HEK293 (cell line): ENCODE results near the gene IL3.

Experiments
- YY1 ChIP-seq: fragments of 450-650 bp; formaldehyde crosslinking; IDR thresholded peaks from 2 replicates; pipeline ENCODE4 v1.5.1; 2018; ENCODE audit warnings: missing biosample characterization, missing genetic modification characterization
- ZBTB8A ChIP-seq: fragments of 450-650 bp; formaldehyde crosslinking; IDR thresholded peaks from 2 replicates; pipeline ENCODE4 v1.5.1; 2016; ENCODE audit warnings: missing biosample characterization, missing genetic modification characterization
- ZNF132 ChIP-seq: fragments of 450-650 bp; formaldehyde crosslinking; IDR thresholded peaks from 2 replicates; pipeline ENCODE4 v1.5.1; 2017; ENCODE audit warnings: missing biosample characterization, missing genetic modification characterization, borderline replicate concordance
- ZNF2 ChIP-seq: fragments of 450-650 bp; formaldehyde crosslinking; IDR thresholded peaks from 2 replicates; pipeline ENCODE4 v1.5.1; 2016; ENCODE audit warnings: missing biosample characterization, missing genetic modification characterization
- ZNF350 ChIP-seq: fragments of 450-650 bp; formaldehyde crosslinking; IDR thresholded peaks from 2 replicates; pipeline ENCODE4 v1.5.0; 2017; ENCODE audit warnings: missing biosample characterization, mild to moderate bottlenecking, missing genetic modification characterization
- ZNF670 ChIP-seq: fragments of 450-650 bp; formaldehyde crosslinking; IDR thresholded peaks from 2 replicates; pipeline ENCODE4 v1.5.1; 2016; ENCODE audit warnings: missing biosample characterization, missing genetic modification characterization, low read depth
- ZNF792 ChIP-seq: fragments of 450-650 bp; formaldehyde crosslinking; IDR thresholded peaks from 2 replicates; pipeline ENCODE4 v1.5.1; 2016; ENCODE audit warnings: missing biosample characterization, missing genetic modification characterization
- TF ChIP-seq, protein P1 (sequence below): IDR thresholded peaks from 2 replicates; pipeline ENCODE4 v1.6.1; 2011; ENCODE audit warnings: mild to moderate bottlenecking, low read depth, low read length, borderline replicate concordance
- TF ChIP-seq, protein P2 (sequence below): fragments of 450-650 bp; formaldehyde crosslinking; IDR thresholded peaks from 2 replicates; pipeline ENCODE4 v1.5.1; 2016; ENCODE audit warnings: missing biosample characterization, missing genetic modification characterization
- TF ChIP-seq, protein P3 (sequence below): sonication (generic); formaldehyde crosslinking; IDR thresholded peaks from 2 replicates; pipeline ENCODE4 v1.8.1; 2022; ENCODE audit warnings: mild to moderate bottlenecking, moderate library complexity, missing genetic modification reagents
- TF ChIP-seq, protein P4 (sequence below): fragments of 450-650 bp; formaldehyde crosslinking; IDR thresholded peaks from 2 replicates; pipeline ENCODE4 v1.5.1; 2016; ENCODE audit warnings: missing biosample characterization, missing genetic modification characterization
- TF ChIP-seq, protein P5 (sequence below): fragments of 450-650 bp; formaldehyde crosslinking; IDR thresholded peaks from 2 replicates; pipeline ENCODE4 v1.5.1; 2016; ENCODE audit warnings: missing biosample characterization, missing genetic modification characterization

DNA sequence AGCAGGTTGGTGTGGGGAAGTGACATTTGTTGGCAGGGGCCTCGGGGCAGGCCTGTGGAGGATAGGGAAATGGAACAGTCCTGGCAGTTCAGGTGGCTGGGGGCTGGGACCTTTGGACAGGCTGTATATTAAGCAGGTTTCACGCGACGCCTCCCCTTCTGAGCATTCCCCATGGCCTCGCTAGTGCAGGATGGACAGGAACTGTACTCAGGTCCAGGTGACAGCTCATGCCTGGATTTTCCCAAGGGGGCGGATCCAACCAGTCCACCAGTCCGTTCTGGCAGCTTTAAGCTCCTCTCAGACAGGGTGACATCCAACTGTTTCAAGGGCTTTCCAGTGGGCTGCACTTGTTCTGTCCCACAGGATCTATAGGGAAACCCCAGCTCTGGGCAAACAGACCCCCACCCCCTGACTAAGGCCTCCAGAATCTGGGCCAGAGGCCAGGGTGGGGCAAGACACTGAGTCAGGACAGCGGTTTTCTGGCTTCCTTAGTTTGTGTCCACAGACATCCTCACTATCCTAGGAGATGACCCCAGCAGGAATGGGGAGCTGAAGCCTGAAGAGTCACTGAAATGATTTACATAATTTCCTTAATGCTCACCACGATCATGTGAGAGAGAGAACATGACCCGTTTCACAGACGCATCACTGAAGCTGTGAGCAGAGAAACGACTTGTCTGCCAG, 34.1 kb downstream of the IL3 start:
- TF ChIP-seq, protein P1, sequence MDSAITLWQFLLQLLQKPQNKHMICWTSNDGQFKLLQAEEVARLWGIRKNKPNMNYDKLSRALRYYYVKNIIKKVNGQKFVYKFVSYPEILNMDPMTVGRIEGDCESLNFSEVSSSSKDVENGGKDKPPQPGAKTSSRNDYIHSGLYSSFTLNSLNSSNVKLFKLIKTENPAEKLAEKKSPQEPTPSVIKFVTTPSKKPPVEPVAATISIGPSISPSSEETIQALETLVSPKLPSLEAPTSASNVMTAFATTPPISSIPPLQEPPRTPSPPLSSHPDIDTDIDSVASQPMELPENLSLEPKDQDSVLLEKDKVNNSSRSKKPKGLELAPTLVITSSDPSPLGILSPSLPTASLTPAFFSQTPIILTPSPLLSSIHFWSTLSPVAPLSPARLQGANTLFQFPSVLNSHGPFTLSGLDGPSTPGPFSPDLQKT: no peak
- TF ChIP-seq, protein P2, sequence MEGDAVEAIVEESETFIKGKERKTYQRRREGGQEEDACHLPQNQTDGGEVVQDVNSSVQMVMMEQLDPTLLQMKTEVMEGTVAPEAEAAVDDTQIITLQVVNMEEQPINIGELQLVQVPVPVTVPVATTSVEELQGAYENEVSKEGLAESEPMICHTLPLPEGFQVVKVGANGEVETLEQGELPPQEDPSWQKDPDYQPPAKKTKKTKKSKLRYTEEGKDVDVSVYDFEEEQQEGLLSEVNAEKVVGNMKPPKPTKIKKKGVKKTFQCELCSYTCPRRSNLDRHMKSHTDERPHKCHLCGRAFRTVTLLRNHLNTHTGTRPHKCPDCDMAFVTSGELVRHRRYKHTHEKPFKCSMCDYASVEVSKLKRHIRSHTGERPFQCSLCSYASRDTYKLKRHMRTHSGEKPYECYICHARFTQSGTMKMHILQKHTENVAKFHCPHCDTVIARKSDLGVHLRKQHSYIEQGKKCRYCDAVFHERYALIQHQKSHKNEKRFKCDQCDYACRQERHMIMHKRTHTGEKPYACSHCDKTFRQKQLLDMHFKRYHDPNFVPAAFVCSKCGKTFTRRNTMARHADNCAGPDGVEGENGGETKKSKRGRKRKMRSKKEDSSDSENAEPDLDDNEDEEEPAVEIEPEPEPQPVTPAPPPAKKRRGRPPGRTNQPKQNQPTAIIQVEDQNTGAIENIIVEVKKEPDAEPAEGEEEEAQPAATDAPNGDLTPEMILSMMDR (tag by site-specific recombination): no peak
- TF ChIP-seq, protein P3, sequence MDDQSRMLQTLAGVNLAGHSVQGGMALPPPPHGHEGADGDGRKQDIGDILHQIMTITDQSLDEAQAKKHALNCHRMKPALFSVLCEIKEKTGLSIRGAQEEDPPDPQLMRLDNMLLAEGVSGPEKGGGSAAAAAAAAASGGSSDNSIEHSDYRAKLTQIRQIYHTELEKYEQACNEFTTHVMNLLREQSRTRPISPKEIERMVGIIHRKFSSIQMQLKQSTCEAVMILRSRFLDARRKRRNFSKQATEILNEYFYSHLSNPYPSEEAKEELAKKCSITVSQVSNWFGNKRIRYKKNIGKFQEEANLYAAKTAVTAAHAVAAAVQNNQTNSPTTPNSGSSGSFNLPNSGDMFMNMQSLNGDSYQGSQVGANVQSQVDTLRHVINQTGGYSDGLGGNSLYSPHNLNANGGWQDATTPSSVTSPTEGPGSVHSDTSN: no peak
- TF ChIP-seq ZNF670 (tag by site-specific recombination) (no peak), YY1 (tag by site-specific recombination) (no peak), ZNF132 (no peak), ZBTB8A (no peak), ZNF792 (no peak), ZNF350 (no peak), ZNF2 (tag by site-specific recombination) (no peak)
- TF ChIP-seq, protein P4, sequence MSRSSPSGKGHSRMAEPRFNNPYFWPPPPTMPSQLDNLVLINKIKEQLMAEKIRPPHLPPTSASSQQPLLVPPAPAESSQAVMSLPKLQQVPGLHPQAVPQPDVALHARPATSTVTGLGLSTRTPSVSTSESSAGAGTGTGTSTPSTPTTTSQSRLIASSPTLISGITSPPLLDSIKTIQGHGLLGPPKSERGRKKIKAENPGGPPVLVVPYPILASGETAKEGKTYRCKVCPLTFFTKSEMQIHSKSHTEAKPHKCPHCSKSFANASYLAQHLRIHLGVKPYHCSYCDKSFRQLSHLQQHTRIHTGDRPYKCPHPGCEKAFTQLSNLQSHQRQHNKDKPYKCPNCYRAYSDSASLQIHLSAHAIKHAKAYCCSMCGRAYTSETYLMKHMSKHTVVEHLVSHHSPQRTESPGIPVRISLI (tag by site-specific recombination): no peak
- TF ChIP-seq, protein P5, sequence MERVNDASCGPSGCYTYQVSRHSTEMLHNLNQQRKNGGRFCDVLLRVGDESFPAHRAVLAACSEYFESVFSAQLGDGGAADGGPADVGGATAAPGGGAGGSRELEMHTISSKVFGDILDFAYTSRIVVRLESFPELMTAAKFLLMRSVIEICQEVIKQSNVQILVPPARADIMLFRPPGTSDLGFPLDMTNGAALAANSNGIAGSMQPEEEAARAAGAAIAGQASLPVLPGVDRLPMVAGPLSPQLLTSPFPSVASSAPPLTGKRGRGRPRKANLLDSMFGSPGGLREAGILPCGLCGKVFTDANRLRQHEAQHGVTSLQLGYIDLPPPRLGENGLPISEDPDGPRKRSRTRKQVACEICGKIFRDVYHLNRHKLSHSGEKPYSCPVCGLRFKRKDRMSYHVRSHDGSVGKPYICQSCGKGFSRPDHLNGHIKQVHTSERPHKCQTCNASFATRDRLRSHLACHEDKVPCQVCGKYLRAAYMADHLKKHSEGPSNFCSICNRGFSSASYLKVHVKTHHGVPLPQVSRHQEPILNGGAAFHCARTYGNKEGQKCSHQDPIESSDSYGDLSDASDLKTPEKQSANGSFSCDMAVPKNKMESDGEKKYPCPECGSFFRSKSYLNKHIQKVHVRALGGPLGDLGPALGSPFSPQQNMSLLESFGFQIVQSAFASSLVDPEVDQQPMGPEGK: no peak
